ENCODE data around the gene HNMT.
"Not testable (repeated sequence)": the region's sequence is repeated elsewhere in the genome, so short reads cannot be mapped to it uniquely, and the experiment has no call there.

HNMT gene

GRCh38 chr2:137975280-137976271, 11.3 kb downstream of the HNMT start:
- no peak for DNase-seq

DNA sequence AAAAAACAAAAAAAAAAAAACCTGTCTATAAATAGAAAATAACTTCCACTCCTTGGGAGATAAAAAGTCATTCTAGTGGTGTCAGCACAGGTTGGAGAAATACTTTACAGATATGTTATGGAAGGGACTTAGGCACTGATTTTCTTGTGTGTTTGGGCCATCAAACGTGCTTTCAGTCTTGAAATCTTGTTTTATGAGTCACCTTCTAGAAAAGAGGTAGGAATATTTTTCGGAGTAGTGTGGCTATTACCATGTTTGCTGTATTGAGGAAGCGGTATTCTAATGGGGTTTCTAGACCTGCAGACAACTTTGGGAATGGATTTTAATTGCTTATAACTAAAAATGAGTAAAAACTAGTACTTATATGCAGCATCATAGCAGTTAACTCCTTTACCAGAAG, 12.0 kb downstream of the HNMT start:
- DNase-seq = no peak

- no peak for DNase-seq
These were observed 13.5 kb downstream of the HNMT start for GRCh38 chr2:137977790-137978189.

DNA sequence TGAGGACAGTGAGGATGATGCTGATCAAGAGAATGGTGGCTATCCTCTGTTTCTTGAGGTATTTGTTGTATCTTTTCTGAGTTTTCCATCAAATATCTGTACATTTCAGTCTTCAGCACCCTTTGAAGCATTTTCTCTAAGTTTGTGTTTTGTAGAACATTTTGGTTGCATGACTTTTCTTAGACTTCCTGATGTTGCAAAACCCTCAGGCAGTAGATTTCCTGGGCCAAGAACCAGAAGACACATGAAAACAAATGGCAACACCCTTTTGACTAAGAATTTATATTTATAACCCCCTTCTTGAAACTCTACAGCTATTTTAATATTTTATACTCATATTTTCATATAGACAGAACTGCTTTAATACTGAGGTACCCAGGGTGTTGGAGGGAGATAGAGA, 16.2 kb downstream of the HNMT start:
- no peak for DNase-seq

DNA sequence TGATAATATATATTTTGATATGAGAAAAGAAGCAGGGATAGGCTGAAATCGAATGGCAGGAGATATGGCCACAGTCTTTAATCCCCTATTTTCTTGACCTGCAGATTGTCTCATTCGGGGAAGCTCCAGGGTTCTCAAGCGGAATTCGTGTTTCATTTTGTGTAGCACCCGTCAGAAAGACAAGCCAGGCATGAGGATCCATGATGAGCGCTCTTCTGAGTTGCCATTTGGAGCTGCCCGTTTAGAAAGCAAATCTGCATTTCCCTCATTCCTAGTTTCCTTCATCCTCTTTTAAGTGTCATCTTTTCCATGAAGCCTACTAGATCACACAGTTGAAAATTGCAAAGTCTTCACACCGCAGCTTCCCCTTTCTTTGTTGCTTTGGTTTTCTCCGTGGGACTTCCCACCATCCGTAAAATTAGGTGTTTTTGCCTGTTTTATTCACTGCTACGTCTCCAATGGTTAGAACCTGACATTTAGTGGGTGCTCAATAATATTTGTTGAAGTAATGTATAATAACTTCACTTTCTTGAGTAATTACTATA, 16.9 kb downstream of the HNMT start:
- no peak for DNase-seq

- DNase-seq = no peak
These were observed 19.3 kb downstream of the HNMT start for GRCh38 chr2:137983581-137983980.

DNA sequence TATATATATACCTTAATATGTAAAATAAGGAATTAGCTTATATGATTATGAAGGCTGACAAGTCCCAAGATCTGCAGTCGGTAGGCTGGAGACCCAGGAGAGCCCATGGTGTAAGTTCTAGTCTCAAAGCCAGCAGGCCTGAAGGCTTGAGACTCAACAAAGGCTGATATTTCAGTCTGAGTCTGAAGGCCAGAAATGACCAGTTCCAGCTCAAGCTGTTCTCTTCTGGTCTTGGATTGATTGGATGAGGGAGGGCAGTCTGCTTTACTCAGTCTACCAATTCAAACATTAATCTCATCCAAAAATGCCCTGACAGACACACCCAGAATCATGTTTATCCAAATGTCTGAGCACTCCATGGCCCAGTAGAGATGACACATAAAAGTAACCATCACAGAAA, 22.0 kb downstream of the HNMT start:
- no peak for DNase-seq

- no peak for DNase-seq
These were observed 22.7 kb downstream of the HNMT start for GRCh38 chr2:137987011-137987410.

DNA sequence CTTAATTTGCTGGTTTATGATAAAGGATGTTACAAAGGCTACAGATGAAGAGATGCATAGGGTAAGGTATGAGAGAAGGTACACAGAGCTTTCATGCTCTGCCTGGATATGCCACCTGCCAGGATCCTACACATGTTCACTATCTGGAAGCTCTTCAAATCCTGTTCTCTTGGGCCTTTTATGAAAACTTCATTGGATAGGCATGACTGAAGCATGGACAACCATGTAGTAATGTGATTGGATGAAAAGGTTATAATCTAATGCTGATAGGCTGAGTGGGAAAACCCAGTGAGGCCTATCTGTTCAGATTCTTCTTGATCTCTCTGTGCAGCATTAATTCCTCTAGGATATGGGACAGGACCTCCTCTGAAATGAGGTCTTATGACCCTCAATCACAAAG, 26.8 kb downstream of the HNMT start:
- no peak for DNase-seq

DNA sequence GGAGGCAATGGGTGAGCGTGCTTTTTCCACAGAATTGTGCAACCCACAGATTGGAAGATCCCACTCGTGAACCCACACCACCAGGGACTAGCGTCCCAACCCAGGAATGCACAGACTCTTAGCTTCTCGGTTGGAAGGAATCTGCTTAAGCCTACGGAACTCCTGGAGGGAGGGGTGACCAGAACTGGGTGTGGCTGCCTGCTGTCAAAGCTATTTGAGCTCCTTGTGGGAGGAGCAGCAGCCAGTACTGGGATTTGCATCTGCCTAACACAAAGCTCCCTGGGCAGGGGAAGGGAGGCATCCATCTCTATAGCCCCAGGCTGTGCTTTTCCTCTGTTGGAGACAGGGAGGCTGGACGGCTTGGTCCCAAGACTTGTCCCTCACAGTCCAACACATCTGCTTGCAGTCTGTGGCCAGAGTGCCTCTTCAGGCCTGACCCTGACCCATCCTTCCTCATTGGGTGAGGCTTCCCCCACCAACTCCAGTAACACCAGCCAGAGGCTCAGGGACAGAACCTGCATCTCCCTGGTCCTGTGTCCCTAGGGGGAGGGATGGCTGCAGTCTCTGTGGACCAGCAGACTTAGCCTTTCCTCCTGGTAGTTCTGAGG, 27.9 kb downstream of the HNMT start:
- DNase-seq = no peak

DNA sequence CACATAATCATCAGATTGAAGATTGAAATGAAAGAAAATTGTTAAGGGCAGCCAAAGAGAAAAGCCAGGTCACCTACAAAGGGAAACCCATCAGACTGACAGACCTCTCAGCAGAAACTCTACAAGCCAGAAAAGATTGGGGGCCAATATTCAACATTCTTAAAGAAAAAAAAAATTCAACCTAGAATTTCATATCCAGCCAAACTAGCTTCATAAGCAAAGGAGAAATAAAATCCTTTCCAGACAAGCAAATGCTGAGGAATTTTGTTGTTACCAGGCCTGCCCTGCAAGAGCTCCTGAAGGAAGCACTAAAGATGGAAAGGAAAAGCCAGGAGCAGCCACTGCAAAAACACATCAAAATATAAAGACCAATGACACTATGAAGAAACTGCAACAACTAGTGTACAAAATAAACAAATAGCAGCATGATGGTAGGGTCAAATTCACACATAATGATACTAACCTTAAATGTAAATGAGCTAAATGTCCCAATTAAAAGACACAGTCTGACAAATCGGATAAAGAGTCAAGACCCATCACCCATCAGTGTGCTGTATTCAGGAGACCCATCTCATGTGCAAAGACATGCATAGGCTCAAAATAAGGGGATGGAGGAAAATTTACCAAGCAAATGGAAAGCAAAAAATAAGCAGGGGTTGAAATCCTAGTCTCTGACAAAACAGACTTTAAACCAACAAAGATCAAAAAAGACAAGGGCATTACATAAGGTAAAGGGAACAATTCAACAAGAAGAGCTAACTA, 29.6 kb downstream of the HNMT start:
- DNase-seq = not testable (repeated sequence)

DNA sequence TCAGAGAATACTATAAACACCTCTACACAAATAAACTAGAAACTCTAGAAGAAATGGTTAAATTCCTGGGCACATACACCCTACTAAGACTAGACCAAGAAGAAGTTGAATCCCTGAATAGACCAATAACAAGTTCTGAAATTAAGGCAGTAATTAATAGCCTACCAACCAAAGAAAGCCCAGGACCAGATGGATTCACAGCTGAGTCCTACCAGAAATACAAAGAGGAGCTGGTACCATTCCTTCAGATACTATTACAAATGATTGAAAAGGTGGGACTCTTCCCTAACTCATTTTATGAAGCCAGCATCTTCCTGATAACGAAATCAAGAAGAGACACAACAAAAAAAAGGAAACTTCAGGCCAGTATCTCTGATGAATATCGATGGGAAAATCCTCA, 31.1 kb downstream of the HNMT start:
- not testable (repeated sequence) for DNase-seq

- DNase-seq = not testable (repeated sequence)
These were observed 31.9 kb downstream of the HNMT start for GRCh38 chr2:137996158-137996557.

DNA sequence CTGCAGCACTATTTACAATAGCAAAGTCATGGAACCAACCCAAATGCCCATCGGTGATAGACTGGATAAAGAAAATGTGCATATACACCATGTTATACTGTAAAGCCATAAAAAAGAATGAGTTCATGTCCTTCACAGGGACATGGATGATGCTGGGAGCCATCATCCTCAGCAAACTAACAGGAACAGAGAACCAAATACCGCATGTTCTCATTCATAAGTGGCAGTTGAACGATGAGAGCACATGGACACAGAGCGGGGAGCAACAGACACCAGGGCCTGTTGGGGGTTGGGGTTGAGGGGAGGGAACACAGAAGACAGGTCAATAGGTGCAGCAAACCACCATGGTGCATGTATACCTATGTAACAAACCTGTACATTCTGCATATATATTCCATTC, 33.5 kb downstream of the HNMT start:
- DNase-seq = no peak

- no peak for DNase-seq
These were observed 34.2 kb downstream of the HNMT start for GRCh38 chr2:137998503-137998902.

- no peak for DNase-seq
These were observed 35.0 kb downstream of the HNMT start for GRCh38 chr2:137999273-137999672.

DNA sequence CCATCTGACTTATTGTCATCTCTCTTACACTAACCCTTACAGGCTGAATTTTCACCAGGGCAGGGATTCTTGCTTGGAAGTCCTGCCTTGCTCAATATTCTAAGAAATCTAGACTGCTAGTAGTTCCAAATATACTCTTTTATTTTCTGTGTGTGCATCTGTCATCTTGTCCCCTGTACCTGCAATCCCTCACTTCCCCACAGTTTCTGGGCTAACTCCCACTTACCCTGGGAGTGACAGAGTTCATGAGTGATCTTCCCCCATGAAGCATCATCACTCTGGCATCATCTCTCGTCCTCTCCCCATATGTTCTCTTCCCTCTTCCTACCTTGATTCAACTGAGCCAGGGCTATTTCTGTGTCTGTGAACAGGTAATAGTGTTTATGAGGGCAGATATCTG, 35.7 kb downstream of the HNMT start:
- DNase-seq = no peak

DNA sequence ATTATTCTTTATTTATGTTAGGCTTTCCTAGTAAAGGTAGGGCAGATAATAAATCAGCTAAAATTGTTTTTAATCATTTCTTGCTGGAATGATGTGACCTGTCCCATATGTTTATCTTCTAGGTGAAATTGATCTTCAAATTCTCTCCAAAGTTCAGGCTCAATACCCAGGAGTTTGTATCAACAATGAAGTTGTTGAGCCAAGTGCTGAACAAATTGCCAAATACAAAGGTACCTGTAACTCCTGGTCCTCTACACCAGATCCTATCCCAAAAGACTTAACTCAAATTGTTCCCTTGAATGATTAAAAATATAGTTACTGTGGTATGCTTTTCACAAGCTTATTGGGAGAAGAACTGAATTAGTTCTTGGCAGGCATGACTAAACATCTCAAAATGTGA, 36.5 kb downstream of the HNMT start:
- DNase-seq = no peak

DNA sequence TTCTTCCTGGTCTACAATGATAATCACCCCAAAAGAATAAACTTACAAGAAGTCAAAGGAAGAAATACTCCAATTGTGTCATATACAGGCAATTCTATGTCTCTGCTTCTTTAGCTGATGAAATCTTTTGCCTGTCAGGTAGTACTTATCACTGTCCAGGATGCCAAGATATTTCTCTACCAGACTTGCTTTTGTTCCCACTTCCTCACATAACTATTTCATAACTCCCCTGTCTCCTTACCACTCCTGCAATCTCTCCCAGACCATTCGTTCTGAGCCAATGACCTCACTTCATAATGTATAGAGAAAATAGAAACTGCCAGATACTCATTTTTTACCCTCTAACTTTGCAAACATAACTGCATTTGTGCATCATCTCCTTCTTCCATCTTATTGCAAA, 39.1 kb downstream of the HNMT start:
- no peak for DNase-seq

- DNase-seq = no peak
These were observed 43.2 kb downstream of the HNMT start for GRCh38 chr2:138007431-138007830.

GRCh38 chr2:138009622-138010021, 45.3 kb downstream of the HNMT start:
- DNase-seq = no peak

DNA sequence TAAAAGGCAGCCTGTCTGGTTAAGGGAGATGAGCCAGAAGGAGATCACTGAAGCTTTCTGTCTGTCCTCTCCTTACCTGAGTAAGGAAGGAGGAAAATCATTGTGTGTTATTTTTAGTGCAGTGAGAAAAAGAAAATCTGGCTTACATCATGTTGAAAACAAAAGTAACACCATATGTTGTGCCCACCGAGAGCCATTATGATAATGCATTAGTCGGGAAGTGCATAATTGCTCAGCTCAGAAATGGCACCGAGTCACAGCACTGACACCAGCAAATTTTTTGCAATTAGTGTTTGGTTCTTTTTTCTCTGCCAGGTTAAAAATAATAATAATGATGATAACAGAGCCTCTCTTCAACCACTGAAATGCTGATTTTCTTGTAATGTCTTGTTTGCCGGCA, 46.6 kb downstream of the HNMT start:
- no peak for DNase-seq

DNA sequence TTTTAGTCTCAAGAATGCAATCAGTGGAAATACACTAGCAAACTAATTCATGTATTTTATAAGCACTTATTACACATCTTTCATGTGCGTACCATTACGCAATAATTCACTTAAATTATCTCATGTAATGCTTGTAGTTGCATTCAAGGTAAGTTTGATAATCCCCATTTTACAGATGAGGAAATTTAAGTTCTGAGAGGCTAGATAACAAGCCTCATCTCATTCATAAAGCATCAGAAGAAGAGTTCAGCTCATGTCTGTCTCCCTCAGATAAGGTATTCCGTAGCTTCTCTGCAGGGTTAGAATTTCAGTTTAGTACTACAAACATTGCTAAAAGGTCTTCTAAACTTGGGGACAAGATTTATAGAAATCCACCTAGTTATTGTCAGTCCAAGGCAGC, 47.8 kb downstream of the HNMT start:
- no peak for DNase-seq
